ENCODE data around the gene TFEB.

Gene TFEB

GRCh38 chr6:41712651-41713103, 22.7 kb downstream of the TFEB start:
- in situ Hi-C loops (cut with HindIII; ENCODE audit: low sequenced_read_pairs) = no loop called here
- TF ChIP-seq, protein P1, sequence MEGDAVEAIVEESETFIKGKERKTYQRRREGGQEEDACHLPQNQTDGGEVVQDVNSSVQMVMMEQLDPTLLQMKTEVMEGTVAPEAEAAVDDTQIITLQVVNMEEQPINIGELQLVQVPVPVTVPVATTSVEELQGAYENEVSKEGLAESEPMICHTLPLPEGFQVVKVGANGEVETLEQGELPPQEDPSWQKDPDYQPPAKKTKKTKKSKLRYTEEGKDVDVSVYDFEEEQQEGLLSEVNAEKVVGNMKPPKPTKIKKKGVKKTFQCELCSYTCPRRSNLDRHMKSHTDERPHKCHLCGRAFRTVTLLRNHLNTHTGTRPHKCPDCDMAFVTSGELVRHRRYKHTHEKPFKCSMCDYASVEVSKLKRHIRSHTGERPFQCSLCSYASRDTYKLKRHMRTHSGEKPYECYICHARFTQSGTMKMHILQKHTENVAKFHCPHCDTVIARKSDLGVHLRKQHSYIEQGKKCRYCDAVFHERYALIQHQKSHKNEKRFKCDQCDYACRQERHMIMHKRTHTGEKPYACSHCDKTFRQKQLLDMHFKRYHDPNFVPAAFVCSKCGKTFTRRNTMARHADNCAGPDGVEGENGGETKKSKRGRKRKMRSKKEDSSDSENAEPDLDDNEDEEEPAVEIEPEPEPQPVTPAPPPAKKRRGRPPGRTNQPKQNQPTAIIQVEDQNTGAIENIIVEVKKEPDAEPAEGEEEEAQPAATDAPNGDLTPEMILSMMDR (IDR thresholded peaks at IDR 0.05; ENCODE audit: low read depth, low read length) = no peak
- no peak overlapping the region for H3K4me3 ChIP-seq (ENCODE audit: low read depth, low read length)
- peak; percentile 20 for DNase-seq (ENCODE audit: low read depth, low spot score)

DNA sequence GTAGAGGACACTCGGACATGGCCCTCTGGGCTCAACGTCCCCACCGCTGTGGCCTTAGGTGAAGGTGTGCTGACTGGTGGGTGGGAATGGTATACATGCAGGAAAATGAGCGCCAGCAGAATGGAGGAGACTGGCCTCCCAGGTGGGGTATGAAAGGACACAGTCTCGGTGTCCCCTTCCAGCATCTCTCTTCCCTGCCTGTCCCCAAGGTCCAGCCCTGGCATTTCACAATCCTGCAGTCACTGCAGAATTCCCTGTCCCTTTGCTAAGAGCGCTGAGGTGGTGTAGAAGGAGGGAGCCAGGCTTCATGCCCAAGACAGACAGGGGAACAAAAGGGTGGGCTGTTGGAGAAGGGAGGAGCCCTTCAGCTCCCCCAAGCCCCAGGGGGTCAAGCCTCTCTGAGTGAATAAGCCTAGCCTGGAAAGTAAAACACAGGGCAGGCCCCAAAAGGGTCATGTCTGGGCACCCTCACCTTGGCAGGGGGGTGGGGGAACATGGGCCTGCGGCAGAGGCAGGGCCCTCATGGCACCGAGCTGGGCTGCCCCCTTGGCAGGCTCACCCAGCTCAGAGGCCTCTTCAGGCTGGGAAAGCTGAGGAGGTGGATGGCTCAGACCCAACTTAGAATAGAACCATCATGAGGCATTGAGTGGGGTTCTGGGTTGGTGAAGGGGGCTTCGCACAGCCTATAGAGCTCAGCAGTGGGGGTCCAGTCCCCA, 23.9 kb downstream of the TFEB start:
- DNase-seq (ENCODE audit: low read depth, low spot score) = no peak
- in situ Hi-C loops (cut with HindIII; ENCODE audit: low sequenced_read_pairs) = no loop called here
- TF ChIP-seq, protein P1 (IDR thresholded peaks at IDR 0.05; ENCODE audit: low read depth, low read length) = no peak
- H3K4me3 ChIP-seq (ENCODE audit: low read depth, low read length) = no peak overlapping the region

DNA sequence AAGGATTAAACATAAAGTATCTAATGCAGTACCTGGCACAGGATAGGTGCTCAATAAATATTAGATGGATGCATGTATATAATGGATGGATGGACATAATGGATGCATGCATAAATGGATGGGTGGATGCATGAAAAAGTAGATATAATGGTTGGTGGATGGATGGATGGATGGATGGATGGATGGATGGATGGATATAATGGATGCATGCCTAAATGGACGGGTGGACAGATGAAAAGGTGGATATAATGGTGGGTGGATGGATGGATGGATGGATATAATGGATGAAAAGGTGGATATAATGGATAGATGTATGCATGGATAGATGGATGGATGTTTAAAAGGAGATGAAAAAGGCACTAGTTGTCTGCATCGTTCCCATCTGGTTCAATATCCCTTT, 26.0 kb downstream of the TFEB start:
- in situ Hi-C loops (cut with HindIII; ENCODE audit: low sequenced_read_pairs) = no loop called here
- TF ChIP-seq, protein P1 (IDR thresholded peaks at IDR 0.05; ENCODE audit: low read depth, low read length) = no peak
- H3K4me3 ChIP-seq (ENCODE audit: low read depth, low read length) = no peak overlapping the region
- DNase-seq (ENCODE audit: low read depth, low spot score) = no peak

GRCh38 chr6:41708856-41709255, 26.6 kb downstream of the TFEB start:
- TF ChIP-seq, protein P1 (IDR thresholded peaks at IDR 0.05; ENCODE audit: low read depth, low read length) = no peak
- in situ Hi-C loops (cut with HindIII; ENCODE audit: low sequenced_read_pairs) = no loop called here
- no peak overlapping the region for H3K4me3 ChIP-seq (ENCODE audit: low read depth, low read length)
- no peak for DNase-seq (ENCODE audit: low read depth, low spot score)

- in situ Hi-C loops (cut with HindIII; ENCODE audit: low sequenced_read_pairs) = no loop called here
- H3K4me3 ChIP-seq (ENCODE audit: low read depth, low read length) = no peak overlapping the region
- TF ChIP-seq, protein P1 (IDR thresholded peaks at IDR 0.05; ENCODE audit: low read depth, low read length) = no peak
- no peak for DNase-seq (ENCODE audit: low read depth, low spot score)
These were observed 27.7 kb downstream of the TFEB start for GRCh38 chr6:41707565-41708200.

- in situ Hi-C loops (cut with HindIII; ENCODE audit: low sequenced_read_pairs) = no loop called here
- TF ChIP-seq, protein P1 (IDR thresholded peaks at IDR 0.05; ENCODE audit: low read depth, low read length) = no peak
- DNase-seq (ENCODE audit: low read depth, low spot score) = peak; percentile 15
- H3K4me3 ChIP-seq (ENCODE audit: low read depth, low read length) = no peak overlapping the region
These were observed 28.4 kb downstream of the TFEB start for GRCh38 chr6:41706876-41707564.

Measured in astrocyte of the spinal cord (primary cell).